Body of pancreas (tissue), 4 donors: Measurements from ENCODE around the gene PMP22. TPM values are rescaled to one million over a fixed set of nuclear protein-coding genes. Genes with fewer than 3 reads are reported as not detected.

Experiments
- ATAC-seq: fragments of 150-250 bp; one replicate; pipeline ENCODE4 v1.9.1; 2016
- DNase-seq, 4 donors: peaks; one replicate each; pipeline ENCODE4 v3.0.0-alpha.2; 2019
- H3K27ac ChIP-seq, 4 donors: fragments of 200-600 bp; sonication (generic); 1 replicate in 3 of 4; 2 replicates in 1 of 4; pipeline versions ENCODE4 v1.5.1 to v1.6.1; 2016 to 2019; ENCODE audit warnings: mild to moderate bottlenecking in 1 of 4, mixed read lengths in 1 of 4, moderate library complexity in 1 of 4
- H3K27me3 ChIP-seq, 2 donors: fragments of 200-600 bp; sonication (generic); one replicate each; pipeline ENCODE4 v1.6.0; 2016; ENCODE audit warnings: mild to moderate bottlenecking in 1 of 2
- H3K36me3 ChIP-seq, 2 donors: fragments of 200-600 bp; sonication (generic); replicated peaks in 1 of 2; 2 replicates each; pipeline ENCODE4 v1.5.1; 2016; ENCODE audit warnings: low read depth in 2 of 2; ENCODE audit not compliant: insufficient read depth in 1 of 2
- H3K4me1 ChIP-seq: fragments of 200-600 bp; sonication (generic); one replicate; pipeline ENCODE4 v1.6.0; 2016
- H3K4me3 ChIP-seq, 2 donors: fragments of 200-600 bp; sonication (generic); 1 replicate in 1 of 2; 2 replicates in 1 of 2; pipeline ENCODE4 v1.5.1; 2016 to 2019
- H3K9me3 ChIP-seq, 3 donors: fragments of 200-600 bp; sonication (generic); 1 replicate in 2 of 3; 2 replicates in 1 of 3; pipeline ENCODE4 v1.5.1; 2016
- CTCF ChIP-seq, 7 experiments: fragments of 450-650 bp in 4 of 7; fragments of 200-600 bp in 3 of 7; sonication (generic) in 3 of 7; IDR thresholded peaks; one replicate each; pipeline ENCODE4 v1.5.1; 2016 to 2019; ENCODE audit warnings: antibody characterized with exemption in 7 of 7
- POLR2A ChIP-seq, 3 donors: fragments of 450-650 bp; IDR thresholded peaks; one replicate each; pipeline ENCODE4 v1.6.1; 2016; ENCODE audit warnings: antibody characterized with exemption in 3 of 3, mild to moderate bottlenecking in 2 of 3
- WGBS, 2 donors: methylation state at CpG; one replicate each; pipeline ENCODE4 v1.1.5; 2017; 5-methylcytosine and 5-hydroxymethylcytosine counted together
- intact Hi-C: fragments of 100-400 bp; cut with DNase I; formaldehyde crosslinking; loops from one replicate; pipeline ENCODE4 v1.15.1; 2023
- total RNA-seq, 2 donors: library from RNA; depleted of rRNA; stranded (reverse); fragments of >200 nt; gene quantifications; one replicate each; pipeline ENCODE4 v1.1.0, GENCODE V29; 2016

PMP22 gene
- total RNA-seq, 2 donors from 2014 or later, result 23.1 to 53.1 TPM

GRCh38 chr17:15263206-15263579 lies 1.9 kb downstream of the PMP22 start:
- intact Hi-C loops, result no loop called here
- 12 to 15% methylated on average over 9 to 17 of the region's 17 CpGs for WGBS, 2 donors

DNA sequence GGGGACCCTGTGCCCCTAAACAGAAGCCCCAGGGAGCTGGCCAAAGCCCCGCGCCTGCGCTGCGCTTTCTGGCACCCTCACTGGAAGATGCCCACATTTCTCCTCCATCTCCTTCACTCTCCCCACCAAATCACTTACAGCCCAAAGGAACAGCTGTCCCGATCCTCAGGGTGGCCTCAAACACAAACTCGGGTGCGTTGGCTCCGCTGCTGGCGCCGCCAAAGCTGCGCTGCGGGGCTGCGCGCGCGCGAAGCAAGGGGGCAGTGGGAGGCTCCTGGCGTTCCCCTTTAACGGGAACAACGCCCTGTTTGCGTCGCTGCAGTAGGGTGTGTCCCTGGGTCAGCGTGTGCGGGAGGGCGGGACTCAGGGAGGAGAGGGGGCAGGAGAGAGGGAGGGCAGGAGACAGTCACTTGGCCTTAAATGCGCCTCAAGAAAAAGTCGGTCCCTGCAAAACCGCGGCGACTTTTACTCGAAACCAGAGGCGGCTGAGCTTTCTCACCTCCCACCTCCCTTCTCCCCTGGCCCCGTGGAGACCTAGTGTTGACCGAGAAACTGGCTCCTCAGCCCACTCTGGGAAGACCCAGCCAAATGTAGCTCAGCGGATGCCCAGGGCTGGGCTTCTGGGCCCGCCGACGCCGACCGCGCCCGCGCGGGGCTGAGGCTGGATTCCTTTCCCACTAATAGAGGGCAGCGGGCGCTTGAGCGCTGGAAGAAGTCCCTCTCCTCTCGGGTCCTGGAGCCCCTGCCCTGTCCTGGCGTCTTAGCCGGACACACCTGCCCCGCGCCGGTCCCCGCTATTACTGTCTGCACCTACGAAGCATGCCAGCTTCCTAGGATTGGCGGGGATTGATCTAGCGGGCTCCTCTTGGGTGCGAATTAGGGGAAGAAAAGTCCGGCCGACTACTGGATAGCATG lies 2.6 kb downstream of the PMP22 start:
- H3K36me3 ChIP-seq, result no peaks in the 10 kb centered on the region
- H3K9me3 ChIP-seq, result no peaks in the 10 kb centered on the region
- H3K4me1 ChIP-seq, result peaks cover 56% of the 10 kb centered on the region
- peaks cover 0 to 12% of the 10 kb centered on the region in 2 donors for H3K27me3 ChIP-seq
- TF ChIP-seq CTCF (IDR thresholded peaks at IDR 0.05) (no peak), POLR2A (IDR thresholded peaks at IDR 0.05) (peak in 2 of 3 donors; percentile 29 to 47)
- H3K27ac ChIP-seq, result peak overlapping the region; percentile 34 to 81 (median 65)
- ATAC-seq, result peak; percentile 51
- intact Hi-C loops, result no loop called here
- 2 to 3% methylated on average over 28 to 60 of the region's 60 CpGs for WGBS, 2 donors
- peak; percentile 51 to 78 (median 64) for DNase-seq
- no peak overlapping the region for H3K4me3 ChIP-seq

More at GRCh38 chr17:15263206-15263579, 1.9 kb downstream of the PMP22 start:
- Histone ChIP-seq H3K4me1 (peaks cover 54% of the 10 kb centered on the region), H3K4me3 (no peak overlapping the region), H3K9me3 (no peaks in the 10 kb centered on the region), H3K27ac (peak overlapping the region in 3 of 4 donors; percentile 34 to 75 (median 37)), H3K27me3 (peaks cover 0 to 12% of the 10 kb centered on the region in 2 donors), H3K36me3 (no peaks in the 10 kb centered on the region)
- ATAC-seq, result peak; percentile 10
- TF ChIP-seq CTCF (IDR thresholded peaks at IDR 0.05) (no peak), POLR2A (IDR thresholded peaks at IDR 0.05) (no peak)
- peak; percentile 46 to 67 (median 60) for DNase-seq

DNA sequence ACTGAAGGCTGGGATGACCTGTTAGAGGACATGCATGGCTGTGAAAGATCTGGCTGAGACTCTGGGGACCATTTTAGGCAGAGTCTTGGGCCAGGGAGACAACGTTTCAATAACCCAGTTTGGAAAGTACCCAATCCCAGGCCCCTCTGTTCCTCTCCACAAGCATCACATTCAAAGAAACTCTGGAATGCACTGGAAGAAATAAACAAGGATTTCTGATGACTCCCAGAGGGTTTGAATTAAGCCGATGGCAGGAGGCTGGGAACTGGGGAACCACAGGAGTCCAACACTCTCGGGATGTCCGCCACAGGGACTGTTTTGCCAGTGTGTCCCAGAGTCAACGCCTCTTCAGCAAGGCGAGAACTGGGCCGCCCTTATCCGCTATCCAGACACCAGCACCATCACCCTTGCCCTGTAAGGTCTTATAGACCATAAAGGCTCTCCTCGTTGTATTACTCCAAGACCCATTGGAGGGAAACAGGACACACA lies 3.3 kb downstream of the PMP22 start:
- Histone ChIP-seq H3K4me1 (peaks cover 63% of the 10 kb centered on the region), H3K4me3 (no peak overlapping the region), H3K9me3 (no peaks in the 10 kb centered on the region), H3K36me3 (no peaks in the 10 kb centered on the region), H3K27me3 (peaks cover 0 to 12% of the 10 kb centered on the region in 2 donors), H3K27ac (peak overlapping the region; percentile 24 to 81 (median 65))
- DNase-seq, result no peak
- TF ChIP-seq CTCF (IDR thresholded peaks at IDR 0.05) (no peak), POLR2A (IDR thresholded peaks at IDR 0.05) (no peak)
- 11 to 16% methylated on average over 9 of the region's 9 CpGs for WGBS, 2 donors
- intact Hi-C loops, result no loop called here
- no peak for ATAC-seq

DNA sequence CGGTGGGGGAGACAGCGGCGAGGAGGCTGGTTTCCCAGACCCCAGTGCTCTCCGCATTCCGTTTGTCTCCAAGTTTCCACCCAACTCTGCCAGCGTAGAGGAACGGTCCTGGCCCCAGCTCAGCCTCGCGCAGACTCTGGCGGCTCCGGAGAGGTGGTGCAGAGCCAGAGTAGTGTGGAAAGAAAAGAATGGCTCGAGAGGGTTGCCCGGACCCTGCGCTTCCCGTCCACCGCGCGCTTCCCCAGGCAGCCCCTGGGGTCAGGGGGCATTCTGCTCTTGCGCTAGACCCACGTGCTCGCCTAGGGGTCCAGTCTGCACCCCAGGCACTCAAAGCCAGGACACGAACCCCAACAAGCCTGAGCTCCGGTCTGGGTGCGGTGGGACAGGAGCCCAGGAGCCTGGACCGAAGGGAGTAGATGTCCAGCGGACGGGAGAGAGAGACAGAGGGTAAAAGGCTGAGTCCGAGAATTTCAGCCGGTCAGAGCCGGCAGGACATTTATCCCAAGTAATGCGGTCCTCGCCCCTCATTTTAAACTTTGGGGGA lies 3.8 kb downstream of the PMP22 start:
- TF ChIP-seq CTCF (IDR thresholded peaks at IDR 0.05) (peak in 2 of 7 experiments; percentile 7 to 16), POLR2A (IDR thresholded peaks at IDR 0.05) (no peak)
- intact Hi-C loops, result no loop called here
- peak; percentile 28 to 55 (median 40) for DNase-seq
- peak; percentile 28 for ATAC-seq
- H3K4me1 ChIP-seq, result peaks cover 64% of the 10 kb centered on the region
- H3K9me3 ChIP-seq, result no peaks in the 10 kb centered on the region
- peak overlapping the region; percentile 55 to 81 (median 74) for H3K27ac ChIP-seq
- peaks cover 0 to 12% of the 10 kb centered on the region in 2 donors for H3K27me3 ChIP-seq
- 4 to 8% methylated on average over 19 to 30 of the region's 32 CpGs for WGBS, 2 donors
- no peak overlapping the region for H3K4me3 ChIP-seq
- no peaks in the 10 kb centered on the region for H3K36me3 ChIP-seq
